ENCODE measurements around the gene SDCBP2. TPM values are rescaled to one million over a fixed set of nuclear protein-coding genes. Genes with fewer than 3 reads are reported as not detected.

SDCBP2 gene
- total RNA-seq, 1 experiment from 2014 or later = 3.3 TPM

DNA sequence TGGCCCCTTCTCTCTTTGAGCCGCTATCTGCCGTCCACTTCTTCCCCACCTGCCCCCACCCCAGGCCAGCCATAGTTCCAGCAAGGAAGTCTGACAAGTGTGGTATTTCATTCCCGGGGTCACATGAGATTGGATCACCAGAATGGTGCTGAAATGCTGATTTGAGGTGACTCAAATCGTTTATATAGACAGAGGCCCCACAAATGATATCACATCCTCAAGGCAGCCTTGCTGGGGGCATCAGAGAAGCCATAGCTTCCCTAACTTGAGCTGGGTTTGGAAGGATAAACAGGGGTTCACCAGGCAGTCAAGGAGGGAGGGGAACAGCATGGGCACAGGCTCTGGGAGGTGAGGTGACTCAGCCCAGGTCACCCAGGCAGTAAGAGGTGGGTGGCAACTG is 9.9 kb downstream of the SDCBP2 start:
- H3K27ac Mint-ChIP-seq = no peak overlapping the region
- H3K4me1 Mint-ChIP-seq = no peaks in the 10 kb centered on the region
- TF ChIP-seq, protein P1, sequence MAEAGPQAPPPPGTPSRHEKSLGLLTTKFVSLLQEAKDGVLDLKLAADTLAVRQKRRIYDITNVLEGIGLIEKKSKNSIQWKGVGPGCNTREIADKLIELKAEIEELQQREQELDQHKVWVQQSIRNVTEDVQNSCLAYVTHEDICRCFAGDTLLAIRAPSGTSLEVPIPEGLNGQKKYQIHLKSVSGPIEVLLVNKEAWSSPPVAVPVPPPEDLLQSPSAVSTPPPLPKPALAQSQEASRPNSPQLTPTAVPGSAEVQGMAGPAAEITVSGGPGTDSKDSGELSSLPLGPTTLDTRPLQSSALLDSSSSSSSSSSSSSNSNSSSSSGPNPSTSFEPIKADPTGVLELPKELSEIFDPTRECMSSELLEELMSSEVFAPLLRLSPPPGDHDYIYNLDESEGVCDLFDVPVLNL (CRISPR knock-in tag; IDR thresholded peaks at IDR 0.05; ENCODE audit: borderline replicate concordance, low read depth) = no peak
- TF ChIP-seq OVOL2 (CRISPR knock-in tag; IDR thresholded peaks at IDR 0.05; ENCODE audit: borderline replicate concordance) (no peak), EMX1 (CRISPR knock-in tag; IDR thresholded peaks at IDR 0.05) (no peak)
- TF ChIP-seq, protein P2, sequence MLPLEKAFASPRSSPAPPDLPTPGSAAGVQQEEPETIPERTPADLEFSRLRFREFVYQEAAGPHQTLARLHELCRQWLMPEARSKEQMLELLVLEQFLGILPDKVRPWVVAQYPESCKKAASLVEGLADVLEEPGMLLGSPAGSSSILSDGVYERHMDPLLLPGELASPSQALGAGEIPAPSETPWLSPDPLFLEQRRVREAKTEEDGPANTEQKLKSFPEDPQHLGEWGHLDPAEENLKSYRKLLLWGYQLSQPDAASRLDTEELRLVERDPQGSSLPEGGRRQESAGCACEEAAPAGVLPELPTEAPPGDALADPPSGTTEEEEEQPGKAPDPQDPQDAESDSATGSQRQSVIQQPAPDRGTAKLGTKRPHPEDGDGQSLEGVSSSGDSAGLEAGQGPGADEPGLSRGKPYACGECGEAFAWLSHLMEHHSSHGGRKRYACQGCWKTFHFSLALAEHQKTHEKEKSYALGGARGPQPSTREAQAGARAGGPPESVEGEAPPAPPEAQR (CRISPR knock-in tag; IDR thresholded peaks at IDR 0.05) = no peak
- TF ChIP-seq, protein P3, sequence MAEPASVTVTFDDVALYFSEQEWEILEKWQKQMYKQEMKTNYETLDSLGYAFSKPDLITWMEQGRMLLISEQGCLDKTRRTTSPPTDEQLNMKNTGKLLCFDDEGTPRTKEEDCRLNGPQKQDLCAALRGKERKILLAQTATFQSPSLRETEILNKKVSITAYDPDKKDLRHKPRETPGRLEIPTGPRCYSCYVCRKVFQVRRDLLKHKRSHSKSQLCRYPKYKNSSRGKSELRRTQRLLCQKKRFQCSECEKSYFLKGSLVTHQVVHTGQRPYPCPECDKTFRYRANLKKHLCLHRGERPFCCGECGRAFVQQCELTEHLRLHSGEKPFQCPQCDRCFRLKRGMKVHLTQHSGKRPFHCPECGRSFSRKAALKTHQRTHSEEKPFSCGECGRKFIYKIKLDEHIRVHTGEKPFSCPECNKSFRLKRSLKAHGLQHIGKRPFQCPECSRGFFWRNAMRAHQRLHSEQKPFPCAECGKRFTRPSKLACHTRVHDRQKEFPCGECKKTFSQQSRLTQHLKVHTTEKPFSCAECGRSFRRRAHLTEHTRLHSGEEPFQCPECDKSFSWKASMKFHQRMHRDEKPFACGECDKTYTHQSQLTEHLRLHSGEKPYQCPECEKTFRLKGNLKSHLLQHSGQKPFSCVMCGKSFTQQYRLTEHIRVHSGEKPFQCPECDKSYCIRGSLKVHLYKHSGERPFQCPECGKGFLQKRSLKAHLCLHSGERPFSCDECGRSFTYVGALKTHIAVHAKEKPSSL (CRISPR knock-in tag; conservative IDR thresholded peaks at IDR 0.05) = no peak
- TF ChIP-seq, protein P4, sequence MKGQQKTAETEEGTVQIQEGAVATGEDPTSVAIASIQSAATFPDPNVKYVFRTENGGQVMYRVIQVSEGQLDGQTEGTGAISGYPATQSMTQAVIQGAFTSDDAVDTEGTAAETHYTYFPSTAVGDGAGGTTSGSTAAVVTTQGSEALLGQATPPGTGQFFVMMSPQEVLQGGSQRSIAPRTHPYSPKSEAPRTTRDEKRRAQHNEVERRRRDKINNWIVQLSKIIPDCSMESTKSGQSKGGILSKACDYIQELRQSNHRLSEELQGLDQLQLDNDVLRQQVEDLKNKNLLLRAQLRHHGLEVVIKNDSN (CRISPR knock-in tag; IDR thresholded peaks at IDR 0.05) = no peak
- H3K9me3 Mint-ChIP-seq = no peaks in the 10 kb centered on the region
- peaks cover 38% of the 10 kb centered on the region for H3K27me3 Mint-ChIP-seq (ENCODE audit: low read depth)
- DNase-seq (ENCODE audit: low spot score) (no peak), ATAC-seq (no peak)
- H3K36me3 Mint-ChIP-seq = no peaks in the 10 kb centered on the region
- POLR2A ChIA-PET = no interaction called here
- CTCF ChIA-PET = no interaction called here
- H3K4me3 Mint-ChIP-seq = no peak overlapping the region

DNA sequence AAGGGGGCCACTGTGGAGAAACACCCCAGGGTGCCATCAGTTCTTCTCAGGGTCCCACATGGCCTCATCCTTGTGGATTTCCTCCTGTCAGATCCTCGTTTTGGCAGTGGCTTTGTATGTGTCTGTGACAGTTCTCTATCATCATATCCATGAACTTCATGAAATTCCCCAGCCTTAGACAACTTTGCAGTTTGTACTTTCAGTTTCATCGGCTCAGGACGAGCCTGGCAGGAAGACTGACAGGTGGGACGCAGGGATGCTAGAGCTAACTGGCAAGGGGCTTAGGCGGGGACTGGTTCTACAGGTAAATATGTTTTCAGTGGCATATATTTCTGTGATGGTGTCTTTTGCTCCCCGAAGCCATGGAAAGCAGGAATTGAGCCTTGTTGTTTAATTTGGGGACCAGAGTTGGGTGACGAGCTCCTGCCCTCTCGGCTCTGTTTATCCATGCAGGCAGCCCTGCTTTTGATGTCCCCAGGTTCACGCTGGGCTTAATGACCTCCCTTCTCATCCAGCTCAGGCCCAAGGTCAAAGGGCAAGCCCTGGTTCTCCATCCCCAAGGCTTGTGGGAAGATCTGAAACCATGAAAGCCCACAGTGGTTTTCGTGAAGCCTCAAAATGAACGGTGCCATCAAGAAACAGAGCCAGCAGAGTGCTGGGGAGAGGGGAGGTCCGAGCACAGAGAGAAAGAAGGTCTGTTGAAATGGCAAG is 11.2 kb downstream of the SDCBP2 start:
- no peaks in the 10 kb centered on the region for H3K36me3 Mint-ChIP-seq
- peaks cover 41% of the 10 kb centered on the region for H3K27me3 Mint-ChIP-seq (ENCODE audit: low read depth)
- DNase-seq (ENCODE audit: low spot score) (no peak), ATAC-seq (no peak)
- no peak overlapping the region for H3K4me3 Mint-ChIP-seq
- POLR2A ChIA-PET = no interaction called here
- H3K27ac Mint-ChIP-seq = no peak overlapping the region
- no peaks in the 10 kb centered on the region for H3K9me3 Mint-ChIP-seq
- no peaks in the 10 kb centered on the region; the same call in 1 of the 2 replicates for H3K4me1 Mint-ChIP-seq
- CTCF ChIA-PET = interaction anchor here (1.0 kb wide), 1 partner anchor 80 kb away, joined by 3 read pairs; no protein-coding TSS in a partner anchor
- TF ChIP-seq, protein P5, sequence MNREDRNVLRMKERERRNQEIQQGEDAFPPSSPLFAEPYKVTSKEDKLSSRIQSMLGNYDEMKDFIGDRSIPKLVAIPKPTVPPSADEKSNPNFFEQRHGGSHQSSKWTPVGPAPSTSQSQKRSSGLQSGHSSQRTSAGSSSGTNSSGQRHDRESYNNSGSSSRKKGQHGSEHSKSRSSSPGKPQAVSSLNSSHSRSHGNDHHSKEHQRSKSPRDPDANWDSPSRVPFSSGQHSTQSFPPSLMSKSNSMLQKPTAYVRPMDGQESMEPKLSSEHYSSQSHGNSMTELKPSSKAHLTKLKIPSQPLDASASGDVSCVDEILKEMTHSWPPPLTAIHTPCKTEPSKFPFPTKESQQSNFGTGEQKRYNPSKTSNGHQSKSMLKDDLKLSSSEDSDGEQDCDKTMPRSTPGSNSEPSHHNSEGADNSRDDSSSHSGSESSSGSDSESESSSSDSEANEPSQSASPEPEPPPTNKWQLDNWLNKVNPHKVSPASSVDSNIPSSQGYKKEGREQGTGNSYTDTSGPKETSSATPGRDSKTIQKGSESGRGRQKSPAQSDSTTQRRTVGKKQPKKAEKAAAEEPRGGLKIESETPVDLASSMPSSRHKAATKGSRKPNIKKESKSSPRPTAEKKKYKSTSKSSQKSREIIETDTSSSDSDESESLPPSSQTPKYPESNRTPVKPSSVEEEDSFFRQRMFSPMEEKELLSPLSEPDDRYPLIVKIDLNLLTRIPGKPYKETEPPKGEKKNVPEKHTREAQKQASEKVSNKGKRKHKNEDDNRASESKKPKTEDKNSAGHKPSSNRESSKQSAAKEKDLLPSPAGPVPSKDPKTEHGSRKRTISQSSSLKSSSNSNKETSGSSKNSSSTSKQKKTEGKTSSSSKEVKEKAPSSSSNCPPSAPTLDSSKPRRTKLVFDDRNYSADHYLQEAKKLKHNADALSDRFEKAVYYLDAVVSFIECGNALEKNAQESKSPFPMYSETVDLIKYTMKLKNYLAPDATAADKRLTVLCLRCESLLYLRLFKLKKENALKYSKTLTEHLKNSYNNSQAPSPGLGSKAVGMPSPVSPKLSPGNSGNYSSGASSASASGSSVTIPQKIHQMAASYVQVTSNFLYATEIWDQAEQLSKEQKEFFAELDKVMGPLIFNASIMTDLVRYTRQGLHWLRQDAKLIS (CRISPR knock-in tag; IDR thresholded peaks at IDR 0.05; ENCODE audit: borderline replicate concordance) = no peak
- TF ChIP-seq FOXJ3 (CRISPR knock-in tag; IDR thresholded peaks at IDR 0.05; ENCODE audit: borderline replicate concordance) = no peak
- TF ChIP-seq, protein P6, sequence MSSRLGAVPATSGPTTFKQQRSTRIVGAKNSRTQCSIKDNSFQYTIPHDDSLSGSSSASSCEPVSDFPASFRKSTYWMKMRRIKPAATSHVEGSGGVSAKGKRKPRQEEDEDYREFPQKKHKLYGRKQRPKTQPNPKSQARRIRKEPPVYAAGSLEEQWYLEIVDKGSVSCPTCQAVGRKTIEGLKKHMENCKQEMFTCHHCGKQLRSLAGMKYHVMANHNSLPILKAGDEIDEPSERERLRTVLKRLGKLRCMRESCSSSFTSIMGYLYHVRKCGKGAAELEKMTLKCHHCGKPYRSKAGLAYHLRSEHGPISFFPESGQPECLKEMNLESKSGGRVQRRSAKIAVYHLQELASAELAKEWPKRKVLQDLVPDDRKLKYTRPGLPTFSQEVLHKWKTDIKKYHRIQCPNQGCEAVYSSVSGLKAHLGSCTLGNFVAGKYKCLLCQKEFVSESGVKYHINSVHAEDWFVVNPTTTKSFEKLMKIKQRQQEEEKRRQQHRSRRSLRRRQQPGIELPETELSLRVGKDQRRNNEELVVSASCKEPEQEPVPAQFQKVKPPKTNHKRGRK (CRISPR knock-in tag; IDR thresholded peaks at IDR 0.05; ENCODE audit: borderline replicate concordance) = no peak
- TF ChIP-seq, protein P7, sequence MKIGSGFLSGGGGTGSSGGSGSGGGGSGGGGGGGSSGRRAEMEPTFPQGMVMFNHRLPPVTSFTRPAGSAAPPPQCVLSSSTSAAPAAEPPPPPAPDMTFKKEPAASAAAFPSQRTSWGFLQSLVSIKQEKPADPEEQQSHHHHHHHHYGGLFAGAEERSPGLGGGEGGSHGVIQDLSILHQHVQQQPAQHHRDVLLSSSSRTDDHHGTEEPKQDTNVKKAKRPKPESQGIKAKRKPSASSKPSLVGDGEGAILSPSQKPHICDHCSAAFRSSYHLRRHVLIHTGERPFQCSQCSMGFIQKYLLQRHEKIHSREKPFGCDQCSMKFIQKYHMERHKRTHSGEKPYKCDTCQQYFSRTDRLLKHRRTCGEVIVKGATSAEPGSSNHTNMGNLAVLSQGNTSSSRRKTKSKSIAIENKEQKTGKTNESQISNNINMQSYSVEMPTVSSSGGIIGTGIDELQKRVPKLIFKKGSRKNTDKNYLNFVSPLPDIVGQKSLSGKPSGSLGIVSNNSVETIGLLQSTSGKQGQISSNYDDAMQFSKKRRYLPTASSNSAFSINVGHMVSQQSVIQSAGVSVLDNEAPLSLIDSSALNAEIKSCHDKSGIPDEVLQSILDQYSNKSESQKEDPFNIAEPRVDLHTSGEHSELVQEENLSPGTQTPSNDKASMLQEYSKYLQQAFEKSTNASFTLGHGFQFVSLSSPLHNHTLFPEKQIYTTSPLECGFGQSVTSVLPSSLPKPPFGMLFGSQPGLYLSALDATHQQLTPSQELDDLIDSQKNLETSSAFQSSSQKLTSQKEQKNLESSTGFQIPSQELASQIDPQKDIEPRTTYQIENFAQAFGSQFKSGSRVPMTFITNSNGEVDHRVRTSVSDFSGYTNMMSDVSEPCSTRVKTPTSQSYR (CRISPR knock-in tag; IDR thresholded peaks at IDR 0.05) = no peak
- no peak for TF ChIP-seq NR2C2 (CRISPR knock-in tag; IDR thresholded peaks at IDR 0.05)
- TF ChIP-seq ZNF423 (CRISPR knock-in tag; IDR thresholded peaks at IDR 0.05) = no peak
- TF ChIP-seq, protein P8, sequence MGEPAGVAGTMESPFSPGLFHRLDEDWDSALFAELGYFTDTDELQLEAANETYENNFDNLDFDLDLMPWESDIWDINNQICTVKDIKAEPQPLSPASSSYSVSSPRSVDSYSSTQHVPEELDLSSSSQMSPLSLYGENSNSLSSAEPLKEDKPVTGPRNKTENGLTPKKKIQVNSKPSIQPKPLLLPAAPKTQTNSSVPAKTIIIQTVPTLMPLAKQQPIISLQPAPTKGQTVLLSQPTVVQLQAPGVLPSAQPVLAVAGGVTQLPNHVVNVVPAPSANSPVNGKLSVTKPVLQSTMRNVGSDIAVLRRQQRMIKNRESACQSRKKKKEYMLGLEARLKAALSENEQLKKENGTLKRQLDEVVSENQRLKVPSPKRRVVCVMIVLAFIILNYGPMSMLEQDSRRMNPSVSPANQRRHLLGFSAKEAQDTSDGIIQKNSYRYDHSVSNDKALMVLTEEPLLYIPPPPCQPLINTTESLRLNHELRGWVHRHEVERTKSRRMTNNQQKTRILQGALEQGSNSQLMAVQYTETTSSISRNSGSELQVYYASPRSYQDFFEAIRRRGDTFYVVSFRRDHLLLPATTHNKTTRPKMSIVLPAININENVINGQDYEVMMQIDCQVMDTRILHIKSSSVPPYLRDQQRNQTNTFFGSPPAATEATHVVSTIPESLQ (CRISPR knock-in tag; IDR thresholded peaks at IDR 0.05) = no peak
- TF ChIP-seq, protein P1 (CRISPR knock-in tag; IDR thresholded peaks at IDR 0.05; ENCODE audit: borderline replicate concordance, low read depth) = no peak
- no peak for TF ChIP-seq ESRRA (CRISPR knock-in tag; IDR thresholded peaks at IDR 0.05; ENCODE audit: borderline replicate concordance)
- TF ChIP-seq ETV6 (CRISPR knock-in tag; IDR thresholded peaks at IDR 0.05) = no peak
